Measurements from ENCODE around the gene GPR63. TPM values are rescaled to one million over a fixed set of nuclear protein-coding genes. Genes with fewer than 3 reads are reported as not detected.

Gene GPR63
- total and polyA plus RNA-seq, 4 donors: 0.14 to 2.0 (median 0.37) TPM

- Histone ChIP-seq H3K9me3 (ENCODE audit: control insufficient read depth in 4 of 4, insufficient read depth in 3 of 4, low read length in 3 of 4) (no peaks in the 10 kb centered on the region), H3K27ac (ENCODE audit: low read depth in 1 of 2, low read length in 1 of 2) (no peak overlapping the region), H3K27me3 (ENCODE audit: control insufficient read depth in 3 of 3, insufficient read depth in 3 of 3, low read length in 2 of 3) (no peaks in the 10 kb centered on the region), H3K4me1 (ENCODE audit: control insufficient read depth in 5 of 5, insufficient read depth in 5 of 5, low read length in 5 of 5) (no peaks in the 10 kb centered on the region), H3K36me3 (ENCODE audit: control insufficient read depth in 4 of 4, insufficient read depth in 4 of 4, low read length in 4 of 4) (no peaks in the 10 kb centered on the region), H3K9ac (ENCODE audit: insufficient read depth in 1 of 2, low read length in 2 of 2) (no peak overlapping the region), H3K4me3 (no peak overlapping the region)
- ATAC-seq (ENCODE audit: insufficient read depth, low FRiP score): no peak
- TF ChIP-seq CTCF (IDR thresholded peaks at IDR 0.05; ENCODE audit: control extremely low read depth, extremely low read depth): no peak
- WGBS, 2 donors: 83 to 89% methylated on average over 3 of the region's 3 CpGs
- no peak for DNase-seq
Observed at GRCh38 chr6:96789871-96790270, 47.4 kb downstream of the GPR63 start.

GRCh38 chr6:96787846-96788580, 49.3 kb downstream of the GPR63 start:
- 74 to 77% methylated on average over 9 of the region's 9 CpGs for WGBS, 2 donors
- Histone ChIP-seq H3K4me3 (no peak overlapping the region), H3K27ac (ENCODE audit: low read depth in 1 of 2, low read length in 1 of 2) (no peak overlapping the region), H3K27me3 (ENCODE audit: control insufficient read depth in 3 of 3, insufficient read depth in 3 of 3, low read length in 2 of 3) (no peaks in the 10 kb centered on the region), H3K9ac (ENCODE audit: insufficient read depth in 1 of 2, low read length in 2 of 2) (no peak overlapping the region), H3K9me3 (ENCODE audit: control insufficient read depth in 4 of 4, insufficient read depth in 3 of 4, low read length in 3 of 4) (no peaks in the 10 kb centered on the region), H3K4me1 (ENCODE audit: control insufficient read depth in 5 of 5, insufficient read depth in 5 of 5, low read length in 5 of 5) (no peaks in the 10 kb centered on the region), H3K36me3 (ENCODE audit: control insufficient read depth in 4 of 4, insufficient read depth in 4 of 4, low read length in 4 of 4) (no peaks in the 10 kb centered on the region)
- no peak for TF ChIP-seq CTCF (IDR thresholded peaks at IDR 0.05; ENCODE audit: control extremely low read depth, extremely low read depth)
- ATAC-seq (ENCODE audit: insufficient read depth, low FRiP score): no peak
- no peak for DNase-seq

- Histone ChIP-seq H3K36me3 (ENCODE audit: control insufficient read depth in 4 of 4, insufficient read depth in 4 of 4, low read length in 4 of 4) (no peaks in the 10 kb centered on the region), H3K27me3 (ENCODE audit: control insufficient read depth in 3 of 3, insufficient read depth in 3 of 3, low read length in 2 of 3) (no peaks in the 10 kb centered on the region), H3K4me3 (no peak overlapping the region), H3K9ac (ENCODE audit: insufficient read depth in 1 of 2, low read length in 2 of 2) (no peak overlapping the region), H3K27ac (ENCODE audit: low read depth in 1 of 2, low read length in 1 of 2) (no peak overlapping the region), H3K9me3 (ENCODE audit: control insufficient read depth in 4 of 4, insufficient read depth in 3 of 4, low read length in 3 of 4) (no peaks in the 10 kb centered on the region), H3K4me1 (ENCODE audit: control insufficient read depth in 5 of 5, insufficient read depth in 5 of 5, low read length in 5 of 5) (no peaks in the 10 kb centered on the region)
- 63 to 78% methylated on average over 2 of the region's 2 CpGs for WGBS, 2 donors
- no peak for TF ChIP-seq CTCF (IDR thresholded peaks at IDR 0.05; ENCODE audit: control extremely low read depth, extremely low read depth)
- no peak for DNase-seq
- no peak for ATAC-seq (ENCODE audit: insufficient read depth, low FRiP score)
Observed at GRCh38 chr6:96786336-96786735, 50.9 kb downstream of the GPR63 start.

- ATAC-seq (ENCODE audit: insufficient read depth, low FRiP score): no peak
- no peak for TF ChIP-seq CTCF (IDR thresholded peaks at IDR 0.05; ENCODE audit: control extremely low read depth, extremely low read depth)
- no peak for DNase-seq
Observed at GRCh38 chr6:96784650-96785049, 52.6 kb downstream of the GPR63 start.

More at GRCh38 chr6:96784650-96785049, 52.6 kb downstream of the GPR63 start:
- H3K9ac ChIP-seq (ENCODE audit: insufficient read depth in 1 of 2, low read length in 2 of 2): no peak overlapping the region
- no peaks in the 10 kb centered on the region for H3K36me3 ChIP-seq (ENCODE audit: control insufficient read depth in 4 of 4, insufficient read depth in 4 of 4, low read length in 4 of 4)
- H3K9me3 ChIP-seq (ENCODE audit: control insufficient read depth in 4 of 4, insufficient read depth in 3 of 4, low read length in 3 of 4): no peaks in the 10 kb centered on the region
- WGBS, 2 donors: 44 to 77% methylated on average over 3 of the region's 3 CpGs
- H3K27me3 ChIP-seq (ENCODE audit: control insufficient read depth in 3 of 3, insufficient read depth in 3 of 3, low read length in 2 of 3): no peaks in the 10 kb centered on the region
- H3K4me1 ChIP-seq (ENCODE audit: control insufficient read depth in 5 of 5, insufficient read depth in 5 of 5, low read length in 5 of 5): no peaks in the 10 kb centered on the region
- no peak overlapping the region for H3K27ac ChIP-seq (ENCODE audit: low read depth in 1 of 2, low read length in 1 of 2)
- H3K4me3 ChIP-seq: no peak overlapping the region

Data from lung (tissue), 12 donors.